HG02943 (cell line): ENCODE results near the gene CLIP3.
A peak's percentile ranks its signal among the peaks of the same experiment; 100 is the strongest.
"Not testable (repeated sequence)": the region's sequence is repeated elsewhere in the genome, so short reads cannot be mapped to it uniquely, and the experiment has no call there.

Experiments used
- ATAC-seq: cut with Tn5 transposase; IDR thresholded peaks from one replicate; pipeline ENCODE4 v1.9.1; 2021; ENCODE audit warnings: mild to moderate bottlenecking, low read depth, moderate library complexity; ENCODE audit not compliant: unreplicated experiment

The CLIP3 gene

GRCh38 chr19:36049080-36049698 is 16.5 kb upstream of the CLIP3 start:
- no peak for ATAC-seq

- no peak for ATAC-seq
Observed at GRCh38 chr19:36047835-36048234, 15.2 kb upstream of the CLIP3 start.

DNA sequence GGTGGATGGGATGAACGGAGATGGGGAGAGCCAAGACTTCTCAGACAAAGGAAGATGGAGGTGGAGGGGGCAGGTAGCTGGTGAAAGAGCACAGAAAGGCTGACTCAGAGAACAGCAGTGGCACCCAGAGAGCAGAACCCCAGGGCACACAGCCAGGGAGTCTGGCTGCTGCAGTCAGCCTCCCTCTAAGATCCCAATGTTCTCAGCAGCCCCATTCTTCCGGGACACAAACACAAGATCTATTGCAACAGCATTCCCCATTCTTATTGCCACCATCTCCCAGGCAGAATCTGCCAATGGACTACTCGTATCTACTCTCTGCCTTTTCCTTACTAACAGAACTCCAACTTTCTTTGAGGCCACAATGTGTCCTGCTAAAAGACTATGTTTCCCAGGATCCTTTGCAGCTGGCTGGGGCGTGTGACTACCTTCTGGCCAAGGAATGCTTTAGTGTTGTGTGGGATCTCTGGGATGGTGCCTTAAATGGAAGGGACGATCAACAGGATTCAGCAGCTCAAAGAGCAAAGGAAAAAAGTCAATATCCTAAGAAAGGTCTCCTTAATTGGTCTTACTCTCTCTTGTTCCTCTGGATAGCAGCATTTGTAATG is 13.9 kb upstream of the CLIP3 start:
- no peak for ATAC-seq

- no peak for ATAC-seq
Observed at GRCh38 chr19:36043952-36044351, 11.3 kb upstream of the CLIP3 start.

DNA sequence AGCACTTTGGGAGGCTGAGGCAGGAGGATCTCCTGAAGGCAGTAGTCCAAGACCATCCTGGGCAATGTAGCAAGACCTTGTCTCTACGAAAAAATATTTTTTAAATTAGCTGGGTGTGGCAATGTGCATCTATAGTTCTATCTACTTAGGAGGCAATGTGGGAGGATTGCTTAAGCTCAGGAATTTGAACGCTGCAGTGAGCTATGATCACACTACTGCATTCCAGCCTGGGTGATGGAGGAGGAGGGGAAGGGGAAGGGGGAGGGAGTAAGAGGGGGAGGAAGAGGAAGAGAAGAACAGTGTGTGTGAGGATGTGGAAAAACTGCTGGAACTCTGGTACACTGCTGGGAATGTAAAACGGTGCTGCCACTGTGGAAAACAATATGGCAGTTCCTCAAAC is 9.2 kb upstream of the CLIP3 start:
- no peak for ATAC-seq

GRCh38 chr19:36041092-36041491 is 8.4 kb upstream of the CLIP3 start:
- not testable (repeated sequence) for ATAC-seq

DNA sequence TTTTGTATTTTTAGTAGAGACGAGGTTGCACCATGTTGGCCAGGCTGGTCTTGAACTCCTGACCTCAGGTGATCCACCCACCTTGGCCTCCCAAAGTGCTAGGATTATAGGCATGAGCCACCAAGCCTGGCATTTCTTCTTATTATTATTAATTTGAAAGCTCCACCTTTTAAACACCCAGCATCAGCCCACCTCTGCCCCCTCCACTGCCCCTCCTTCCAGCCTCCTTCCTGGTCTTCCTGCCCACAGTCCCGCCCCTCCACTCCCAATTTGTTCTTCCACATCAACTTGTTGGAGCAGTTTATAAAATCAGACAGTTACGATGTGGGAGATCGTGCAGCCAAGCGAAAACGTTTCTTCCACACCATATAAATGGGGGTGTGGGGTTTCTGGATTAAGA is 7.8 kb upstream of the CLIP3 start:
- no peak for ATAC-seq

GRCh38 chr19:36031308-36031707 is 1.4 kb downstream of the CLIP3 start:
- no peak for ATAC-seq

DNA sequence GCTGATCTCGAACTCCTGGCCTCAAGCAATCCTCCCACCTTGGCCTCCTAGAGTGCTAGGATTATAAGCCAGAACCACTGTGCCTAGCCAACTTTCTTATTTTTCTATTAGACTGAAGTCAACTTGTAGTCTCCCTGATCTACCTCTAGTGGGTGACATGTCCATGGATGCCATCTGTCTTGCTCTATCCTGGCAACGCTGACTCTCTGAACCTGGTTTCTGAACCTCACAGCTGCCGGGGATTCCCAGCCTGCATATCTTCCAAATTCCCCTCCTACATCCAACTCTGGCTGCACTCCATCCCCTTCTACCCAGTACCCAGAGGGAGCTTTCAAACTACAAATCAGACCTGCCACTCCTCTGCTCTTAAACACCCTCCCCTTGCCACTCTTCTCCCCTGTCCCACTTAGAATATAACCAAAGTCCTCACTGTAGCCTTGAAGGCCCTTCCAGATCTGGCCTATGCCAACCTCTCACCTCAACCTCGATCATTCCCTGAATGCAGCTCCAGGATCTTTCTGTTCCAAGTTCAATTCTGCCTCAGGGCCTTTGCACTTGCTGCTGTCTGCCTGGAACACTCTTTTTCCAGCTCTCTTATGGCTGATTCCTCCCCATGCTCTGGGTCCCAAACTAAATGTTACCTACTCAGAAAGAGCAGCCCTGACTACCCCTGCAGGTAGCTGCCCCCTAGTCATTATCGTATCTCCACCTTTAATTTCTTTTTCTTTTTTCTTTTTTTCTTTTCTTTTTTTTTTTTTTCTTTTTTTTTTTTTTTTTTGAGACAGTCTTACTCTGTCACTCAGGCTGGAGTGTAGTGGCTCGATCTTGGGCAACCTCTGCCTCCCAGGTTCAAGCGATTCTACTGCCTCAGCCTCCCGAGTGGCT is 2.2 kb downstream of the CLIP3 start:
- no peak for ATAC-seq

GRCh38 chr19:36028313-36029041 is 4.2 kb downstream of the CLIP3 start:
- no peak for ATAC-seq

DNA sequence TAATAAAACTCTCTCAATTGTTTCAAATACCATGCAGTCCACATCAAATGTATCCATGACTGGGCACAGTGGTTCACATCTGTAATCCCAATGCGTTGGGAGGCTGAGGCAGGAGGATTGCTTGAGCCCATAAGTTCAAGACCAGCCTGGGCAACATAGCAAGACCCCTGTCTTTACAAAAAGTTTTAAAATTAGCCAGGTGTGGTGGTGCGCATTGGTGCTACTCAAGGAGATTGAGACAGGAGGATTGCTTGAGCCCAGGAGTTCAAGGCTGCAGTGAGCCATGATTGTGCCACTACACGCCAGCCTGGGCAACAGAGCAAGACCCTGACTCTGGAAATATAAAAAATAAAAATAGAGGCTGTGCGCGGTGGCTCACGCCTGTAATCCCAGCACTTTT is 5.0 kb downstream of the CLIP3 start:
- no peak for ATAC-seq

GRCh38 chr19:36026091-36026876 is 6.4 kb downstream of the CLIP3 start:
- no peak for ATAC-seq

DNA sequence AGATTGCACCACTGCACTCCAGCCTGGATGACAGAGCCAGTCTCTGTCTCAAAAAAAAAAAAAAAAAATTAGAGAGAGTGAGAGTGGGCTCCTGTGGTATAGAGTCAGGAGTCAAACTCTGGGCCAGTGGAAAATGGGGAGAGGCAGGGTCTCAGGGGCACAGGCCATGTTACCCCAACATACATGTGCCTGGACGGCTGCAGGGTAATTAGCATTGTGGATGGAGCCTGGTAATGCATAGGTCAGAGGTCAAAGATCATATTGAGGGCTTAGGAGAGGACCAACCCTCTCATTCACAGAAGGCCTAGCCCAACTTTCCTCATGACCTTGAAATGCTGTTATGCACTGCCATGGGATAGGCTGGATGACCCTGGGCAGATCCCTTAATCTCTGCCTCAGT is 7.1 kb downstream of the CLIP3 start:
- no peak for ATAC-seq

GRCh38 chr19:36023432-36023831 is 9.2 kb downstream of the CLIP3 start:
- no peak for ATAC-seq

GRCh38 chr19:36019061-36019670 is 13.5 kb downstream of the CLIP3 start:
- ATAC-seq = no peak

DNA sequence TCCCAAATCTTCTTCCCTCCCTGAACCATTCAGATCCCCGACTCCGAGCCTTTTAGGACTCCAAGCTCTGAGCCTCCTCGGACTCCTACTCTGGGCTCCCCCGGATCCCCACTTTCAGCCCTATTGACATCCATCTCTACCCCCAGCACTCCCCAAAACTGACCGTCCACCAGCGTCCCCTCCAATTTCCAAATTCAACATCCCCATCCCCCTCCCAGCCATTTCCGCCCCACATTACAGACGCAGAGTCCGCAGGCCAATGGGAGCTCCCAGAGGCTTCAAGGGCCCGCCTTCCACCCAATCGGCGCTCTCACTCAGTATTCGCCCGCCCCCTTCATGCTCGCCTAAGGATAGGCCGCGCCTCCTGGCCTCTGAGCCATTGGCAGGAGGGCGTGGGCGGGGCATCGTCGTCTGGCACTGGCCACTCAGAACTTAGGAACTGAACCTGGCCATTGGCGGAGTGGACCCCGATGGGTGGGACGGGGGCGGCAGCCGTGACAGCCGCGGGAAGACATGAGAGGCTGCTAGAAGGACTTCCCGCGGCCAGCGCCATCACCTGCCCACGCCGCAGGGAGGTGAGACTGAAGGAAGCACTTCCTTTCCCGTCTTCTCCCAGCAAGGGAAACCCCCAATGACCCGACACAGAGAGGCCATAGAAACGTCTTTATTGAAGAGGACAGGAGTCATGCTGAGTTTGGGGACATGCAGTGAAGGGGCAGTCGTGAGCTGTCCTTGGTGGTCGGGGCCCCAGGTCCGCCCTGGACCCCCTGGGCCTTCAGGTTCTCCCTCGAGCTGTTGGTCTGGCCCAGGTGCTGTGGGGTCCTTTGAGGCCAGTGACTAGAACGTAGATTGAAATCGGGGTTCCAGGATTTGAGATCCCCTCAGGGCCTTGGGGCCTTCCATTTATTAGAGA is 18.4 kb downstream of the CLIP3 start, which contains the start of gene ALKBH6:
TSS of gene ALKBH6 (minus strand) at position 202 of the 913 bp plus-strand sequence. CDS start 816 bp downstream, outside the sequence.
- ATAC-seq = peak; percentile 93

- ATAC-seq = no peak
Observed at GRCh38 chr19:36013280-36014011, 19.2 kb downstream of the CLIP3 start.

- ATAC-seq = no peak
Observed at GRCh38 chr19:36010402-36010801, 22.3 kb downstream of the CLIP3 start.
